ENCODE measurements around the gene GBF1.
A peak's percentile ranks its signal among the peaks of the same experiment; 100 is the strongest.

GBF1 gene

GRCh38 chr10:102245082-102245931, at the start of gene GBF1:
TSS of gene GBF1 (plus strand) at chr10:102245532. CDS start at chr10:102258939, 13,407 bp downstream.
- TF ChIP-seq CTCF (IDR thresholded peaks at IDR 0.05; ENCODE audit: extremely low read depth, insufficient read depth, missing control alignments): no peak
- in situ Hi-C loops (cut with MboI; ENCODE audit: low pct_unique_long_range_greater_than_20kb, low sequenced_read_pairs, unreplicated experiment): loop anchor here (25.0 kb wide), 1 partner anchor 342 kb away; no protein-coding TSS in a partner anchor
- DNase-seq (ENCODE audit: low spot score): peak; percentile 97

- in situ Hi-C loops (cut with MboI; ENCODE audit: low pct_unique_long_range_greater_than_20kb, low sequenced_read_pairs, unreplicated experiment): no loop called here
- no peak for TF ChIP-seq CTCF (IDR thresholded peaks at IDR 0.05; ENCODE audit: extremely low read depth, insufficient read depth, missing control alignments)
- DNase-seq (ENCODE audit: low spot score): peak; percentile 50
These were observed 48.4 kb upstream of the GBF1 start for GRCh38 chr10:102196893-102197292.

- no peak for TF ChIP-seq CTCF (IDR thresholded peaks at IDR 0.05; ENCODE audit: extremely low read depth, insufficient read depth, missing control alignments)
- in situ Hi-C loops (cut with MboI; ENCODE audit: low pct_unique_long_range_greater_than_20kb, low sequenced_read_pairs, unreplicated experiment): no loop called here
- no peak for DNase-seq (ENCODE audit: low spot score)
These were observed 47.3 kb upstream of the GBF1 start for GRCh38 chr10:102198027-102198426.

- in situ Hi-C loops (cut with MboI; ENCODE audit: low pct_unique_long_range_greater_than_20kb, low sequenced_read_pairs, unreplicated experiment): no loop called here
- no peak for DNase-seq (ENCODE audit: low spot score)
- no peak for TF ChIP-seq CTCF (IDR thresholded peaks at IDR 0.05; ENCODE audit: extremely low read depth, insufficient read depth, missing control alignments)
These were observed 44.3 kb upstream of the GBF1 start for GRCh38 chr10:102200751-102201640.

GRCh38 chr10:102202386-102202785, 42.9 kb upstream of the GBF1 start:
- DNase-seq (ENCODE audit: low spot score): peak; percentile 56
- no peak for TF ChIP-seq CTCF (IDR thresholded peaks at IDR 0.05; ENCODE audit: extremely low read depth, insufficient read depth, missing control alignments)
- in situ Hi-C loops (cut with MboI; ENCODE audit: low pct_unique_long_range_greater_than_20kb, low sequenced_read_pairs, unreplicated experiment): no loop called here

- no peak for DNase-seq (ENCODE audit: low spot score)
- in situ Hi-C loops (cut with MboI; ENCODE audit: low pct_unique_long_range_greater_than_20kb, low sequenced_read_pairs, unreplicated experiment): no loop called here
- TF ChIP-seq CTCF (IDR thresholded peaks at IDR 0.05; ENCODE audit: extremely low read depth, insufficient read depth, missing control alignments): no peak
These were observed 36.9 kb upstream of the GBF1 start for GRCh38 chr10:102208311-102209035.

Data from GM13977 (cell line).